Measurements from ENCODE around the gene TLE1.

DNA sequence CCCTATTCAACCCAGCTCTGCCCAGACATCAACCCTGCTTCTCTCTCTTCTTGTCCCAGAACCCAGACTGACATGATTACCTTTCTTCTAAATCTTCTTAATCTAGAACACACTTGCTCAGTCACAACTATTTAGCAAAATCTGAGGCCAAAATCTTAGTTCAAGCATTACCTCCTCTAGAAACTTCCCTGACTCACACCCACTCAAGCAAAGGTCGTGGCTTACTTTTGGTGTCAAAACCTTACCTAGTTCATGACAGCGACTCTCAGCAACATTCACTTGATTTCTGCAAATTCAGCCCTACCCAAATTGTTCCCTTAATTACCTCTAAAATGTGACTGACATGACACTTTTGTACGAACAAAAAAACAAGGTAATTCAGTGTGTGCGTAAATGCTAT is 130.2 kb downstream of the TLE1 start:
- TF ChIP-seq CTCF (IDR thresholded peaks at IDR 0.05; ENCODE audit: low read length) (no peak), EZH2 (IDR thresholded peaks at IDR 0.05; ENCODE audit: borderline replicate concordance, low read length) (no peak)
